ENCODE measurements around the gene IL1RL2. TPM values are rescaled to one million over a fixed set of nuclear protein-coding genes. Genes with fewer than 3 reads are reported as not detected.

Gene IL1RL2
- total and polyA plus RNA-seq, 2 donors from 2014 or later, result 1.4 to 1.8 TPM

DNA sequence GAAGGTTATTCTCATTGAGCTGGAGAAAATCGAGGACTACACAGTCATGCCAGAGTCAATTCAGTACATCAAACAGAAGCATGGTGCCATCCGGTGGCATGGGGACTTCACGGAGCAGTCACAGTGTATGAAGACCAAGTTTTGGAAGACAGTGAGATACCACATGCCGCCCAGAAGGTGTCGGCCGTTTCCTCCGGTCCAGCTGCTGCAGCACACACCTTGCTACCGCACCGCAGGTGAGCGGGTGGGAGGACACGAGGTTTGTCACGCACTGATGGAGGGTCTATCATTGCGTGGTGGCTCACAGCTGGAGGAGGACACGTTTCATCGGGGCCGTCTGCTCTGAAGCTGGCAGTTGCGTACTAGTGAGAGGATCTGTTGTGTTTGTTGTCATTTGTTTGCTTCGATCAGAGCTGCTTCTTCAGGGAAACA lies 48.2 kb downstream of the IL1RL2 start:
- FAIRE-seq (no peak), DNase-seq (no peak)
- intact Hi-C loops (cut with DNase I), result loop anchor here (10.0 kb wide), 1 partner anchor 210 kb away; no protein-coding TSS in a partner anchor
- Histone ChIP-seq H3K36me3 (ENCODE audit: control insufficient read depth in 2 of 3, insufficient read depth in 3 of 3, low read length in 3 of 3) (no peaks in the 10 kb centered on the region), H3K27ac (ENCODE audit: low read depth in 2 of 2, low read length in 2 of 2) (no peak overlapping the region), H3K27me3 (ENCODE audit: control insufficient read depth, insufficient read depth, low read length) (no peaks in the 10 kb centered on the region), H3K9ac (ENCODE audit: low read length in 3 of 3) (no peak overlapping the region), H3K9me3 (ENCODE audit: control insufficient read depth in 2 of 3, insufficient read depth in 1 of 3, low read length in 3 of 3) (no peaks in the 10 kb centered on the region), H3K4me1 (ENCODE audit: control insufficient read depth in 2 of 3, insufficient read depth in 2 of 3, low read depth in 1 of 3, low read length in 3 of 3) (peaks cover 0 to 6% (median 4%) of the 10 kb centered on the region in 3 donors), H3K4me3 (ENCODE audit: low read length in 3 of 3) (no peak overlapping the region)
- no peak for TF ChIP-seq CTCF (IDR thresholded peaks at IDR 0.05; ENCODE audit: borderline replicate concordance, extremely low read depth, insufficient read depth)

DNA sequence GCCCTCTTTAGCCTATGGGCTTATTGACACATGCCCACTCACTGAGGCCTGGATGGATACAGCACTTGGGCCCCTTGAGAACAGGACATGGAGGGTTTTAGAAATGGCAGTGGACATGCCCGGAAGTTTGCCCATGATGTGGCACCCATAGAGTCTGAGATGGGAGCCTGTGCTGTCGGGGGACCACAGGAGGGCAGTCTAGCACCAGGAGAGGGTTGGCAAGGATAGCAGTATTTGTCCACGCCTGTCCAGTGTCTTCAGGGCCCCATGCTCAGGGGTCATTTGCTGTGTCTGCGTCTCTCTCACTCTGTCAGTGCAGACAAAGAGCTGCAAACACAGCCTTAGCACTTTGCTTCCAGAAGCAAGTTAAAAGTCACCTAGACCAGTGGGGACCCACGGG lies 48.7 kb downstream of the IL1RL2 start:
- TF ChIP-seq CTCF (IDR thresholded peaks at IDR 0.05; ENCODE audit: borderline replicate concordance, extremely low read depth, insufficient read depth), result peak; percentile 27
- Histone ChIP-seq H3K9ac (ENCODE audit: low read length in 3 of 3) (no peak overlapping the region), H3K9me3 (ENCODE audit: control insufficient read depth in 2 of 3, insufficient read depth in 1 of 3, low read length in 3 of 3) (no peaks in the 10 kb centered on the region), H3K4me1 (ENCODE audit: control insufficient read depth in 2 of 3, insufficient read depth in 2 of 3, low read depth in 1 of 3, low read length in 3 of 3) (peaks cover under 1 to 7% (median 4%) of the 10 kb centered on the region in 3 donors), H3K27ac (ENCODE audit: low read depth in 2 of 2, low read length in 2 of 2) (no peak overlapping the region), H3K4me3 (ENCODE audit: low read length in 3 of 3) (no peak overlapping the region), H3K27me3 (ENCODE audit: control insufficient read depth, insufficient read depth, low read length) (no peaks in the 10 kb centered on the region), H3K36me3 (ENCODE audit: control insufficient read depth in 2 of 3, insufficient read depth in 3 of 3, low read length in 3 of 3) (no peaks in the 10 kb centered on the region)
- DNase-seq (no peak), FAIRE-seq (no peak)
- intact Hi-C loops (cut with DNase I), result loop anchor here (10.0 kb wide), 1 partner anchor 211 kb away; no protein-coding TSS in a partner anchor

- Histone ChIP-seq H3K36me3 (ENCODE audit: control insufficient read depth in 2 of 3, insufficient read depth in 3 of 3, low read length in 3 of 3) (no peaks in the 10 kb centered on the region), H3K27me3 (ENCODE audit: control insufficient read depth, insufficient read depth, low read length) (no peaks in the 10 kb centered on the region), H3K4me3 (ENCODE audit: low read length in 3 of 3) (no peak overlapping the region), H3K4me1 (ENCODE audit: control insufficient read depth in 2 of 3, insufficient read depth in 2 of 3, low read depth in 1 of 3, low read length in 3 of 3) (peaks cover 3 to 8% (median 4%) of the 10 kb centered on the region in 3 donors), H3K27ac (ENCODE audit: low read depth in 2 of 2, low read length in 2 of 2) (no peak overlapping the region), H3K9ac (ENCODE audit: low read length in 3 of 3) (no peak overlapping the region), H3K9me3 (ENCODE audit: control insufficient read depth in 2 of 3, insufficient read depth in 1 of 3, low read length in 3 of 3) (no peaks in the 10 kb centered on the region)
- intact Hi-C loops (cut with DNase I), result loop anchor here (10.0 kb wide), 1 partner anchor 211 kb away; no protein-coding TSS in a partner anchor
- FAIRE-seq, result no peak
- DNase-seq, result no peak
- TF ChIP-seq CTCF (IDR thresholded peaks at IDR 0.05; ENCODE audit: borderline replicate concordance, extremely low read depth, insufficient read depth), result no peak
Observed at GRCh38 chr2:102236132-102236531, 49.3 kb downstream of the IL1RL2 start.

- no peak for TF ChIP-seq CTCF (IDR thresholded peaks at IDR 0.05; ENCODE audit: borderline replicate concordance, extremely low read depth, insufficient read depth)
- Histone ChIP-seq H3K4me1 (ENCODE audit: control insufficient read depth in 2 of 3, insufficient read depth in 2 of 3, low read depth in 1 of 3, low read length in 3 of 3) (peaks cover 3 to 8% (median 4%) of the 10 kb centered on the region in 3 donors), H3K9ac (ENCODE audit: low read length in 3 of 3) (no peak overlapping the region), H3K27me3 (ENCODE audit: control insufficient read depth, insufficient read depth, low read length) (no peaks in the 10 kb centered on the region), H3K36me3 (ENCODE audit: control insufficient read depth in 2 of 3, insufficient read depth in 3 of 3, low read length in 3 of 3) (no peaks in the 10 kb centered on the region), H3K4me3 (ENCODE audit: low read length in 3 of 3) (no peak overlapping the region), H3K9me3 (ENCODE audit: control insufficient read depth in 2 of 3, insufficient read depth in 1 of 3, low read length in 3 of 3) (no peaks in the 10 kb centered on the region), H3K27ac (ENCODE audit: low read depth in 2 of 2, low read length in 2 of 2) (no peak overlapping the region)
- intact Hi-C loops (cut with DNase I), result loop anchor here (10.0 kb wide), 1 partner anchor 212 kb away; no protein-coding TSS in a partner anchor
- DNase-seq (no peak), FAIRE-seq (no peak)
Observed at GRCh38 chr2:102237176-102237575, 50.4 kb downstream of the IL1RL2 start.

Measured in kidney (tissue), 14 donors.